Small intestine (tissue), 7 donors: ENCODE measurements around the gene G3BP1. TPM values are rescaled to one million over a fixed set of nuclear protein-coding genes. Genes with fewer than 3 reads are reported as not detected.
A peak's percentile ranks its signal among the peaks of the same experiment; 100 is the strongest.

Source experiments
- DNase-seq, 2 donors: peaks; one replicate each; pipeline versions ENCODE4 v3.0.0 to v3.0.0-alpha.2; 2013
- FAIRE-seq: peaks from 2 replicates; lab custom pipeline; 2012; peaks lifted over from hg19 to GRCh38; lab: Jason Lieb, UNC
- H3K27ac ChIP-seq, 3 donors: one replicate each; pipeline ENCODE4 v1.5.1; 2013; ENCODE audit warnings: low read length in 2 of 3, mild to moderate bottlenecking in 2 of 3, control low read depth in 1 of 3, inconsistent platforms in 1 of 3, low read depth in 1 of 3, moderate library complexity in 1 of 3
- H3K27me3 ChIP-seq, 3 donors: one replicate each; pipeline ENCODE4 v1.6.1; 2013; ENCODE audit warnings: low read length in 3 of 3, inconsistent platforms in 1 of 3; ENCODE audit not compliant: control insufficient read depth in 3 of 3, insufficient read depth in 3 of 3
- H3K36me3 ChIP-seq, 3 donors: one replicate each; pipeline ENCODE4 v1.6.1; 2013; ENCODE audit warnings: low read length in 3 of 3, inconsistent platforms in 1 of 3, low read depth in 1 of 3, mild to moderate bottlenecking in 1 of 3, moderate library complexity in 1 of 3; ENCODE audit not compliant: control insufficient read depth in 3 of 3, insufficient read depth in 2 of 3
- H3K4me1 ChIP-seq, 3 donors: one replicate each; pipeline ENCODE4 v1.6.1; 2013; ENCODE audit warnings: low read length in 2 of 3, inconsistent platforms in 1 of 3, low read depth in 1 of 3, mild to moderate bottlenecking in 1 of 3, moderate library complexity in 1 of 3; ENCODE audit not compliant: control insufficient read depth in 3 of 3, insufficient read depth in 2 of 3
- H3K4me3 ChIP-seq, 3 donors: one replicate each; pipeline ENCODE4 v1.5.1; 2013; ENCODE audit warnings: low read length in 3 of 3, control low read depth in 1 of 3, inconsistent platforms in 1 of 3, low read depth in 1 of 3, mild to moderate bottlenecking in 1 of 3, moderate library complexity in 1 of 3
- H3K9me3 ChIP-seq, 2 donors: one replicate each; pipeline ENCODE4 v1.6.1; 2013; ENCODE audit warnings: low read depth in 1 of 2, low read length in 1 of 2; ENCODE audit not compliant: control insufficient read depth in 2 of 2, insufficient read depth in 1 of 2
- WGBS, 3 donors: extraction: QIAGEN DNeasy Blood & Tissue Kit; methylation state at CpG; one replicate each; pipeline ENCODE4 v1.1.7; 2013; 5-methylcytosine and 5-hydroxymethylcytosine counted together
- polyA plus RNA-seq, 4 donors: library from polyadenylated mRNA; stranded (reverse) in 3 of 4; unstranded in 1 of 4; fragments of 200-250 nt in 3 of 4; fragments of 120-200 nt in 1 of 4; gene quantifications; one replicate each; pipeline versions ENCODE4 v1.2.1 to v1.2.3, GENCODE V29; 2013
- donor health status: healthy with polysubstance abuse.
- donor health status: control.
- donor health status: control.
- donor health status: Bipolar disorder and iron deficiency.
- donor health status: healthy.

The G3BP1 gene
- polyA plus RNA-seq, 4 donors: 11.9 to 112 (median 26.0) TPM

GRCh38 chr5:151758141-151758429 is 13.7 kb upstream of the G3BP1 start:
- FAIRE-seq: no peak
- no peak for DNase-seq
- WGBS, 3 donors: 0% methylated on average over 10 to 11 of the region's 11 CpGs
- H3K36me3 ChIP-seq: peaks cover 0 to 4% (median 3%) of the 10 kb centered on the region in 3 donors
- H3K27me3 ChIP-seq: no peaks in the 10 kb centered on the region
- peak overlapping the region; percentile 38 to 89 (median 78) for H3K27ac ChIP-seq
- peaks cover 6 to 39% (median 12%) of the 10 kb centered on the region in 3 donors for H3K4me1 ChIP-seq
- H3K9me3 ChIP-seq: peaks cover 0 to under 1% of the 10 kb centered on the region in 2 donors
- peak overlapping the region; percentile 71 to 97 (median 82) for H3K4me3 ChIP-seq

- no peaks in the 10 kb centered on the region for H3K9me3 ChIP-seq
- FAIRE-seq (no peak), DNase-seq (peak; percentile 90 to 95)
- H3K4me3 ChIP-seq: peak within 1 kb of the TSS; percentile 71 to 97 (median 82)
- H3K36me3 ChIP-seq: peaks cover 0 to 3% (median 1%) of the 10 kb centered on the region in 3 donors
- H3K27me3 ChIP-seq: no peaks in the 10 kb centered on the region
- H3K4me1 ChIP-seq: peaks cover 6 to 35% (median 12%) of the 10 kb centered on the region in 3 donors
- 4 to 5% (median 4%) methylated on average over 58 to 61 of the region's 61 CpGs for WGBS, 3 donors
- H3K27ac ChIP-seq: peak within 1 kb of the TSS; percentile 50 to 89 (median 81)
Observed at GRCh38 chr5:151758430-151759241, 13.1 kb upstream of the G3BP1 start, which contains the start of gene ATOX1. ATOX1 (minus strand) TSS chr5:151758631; CDS start chr5:151758551, 80 bp downstream.

DNA sequence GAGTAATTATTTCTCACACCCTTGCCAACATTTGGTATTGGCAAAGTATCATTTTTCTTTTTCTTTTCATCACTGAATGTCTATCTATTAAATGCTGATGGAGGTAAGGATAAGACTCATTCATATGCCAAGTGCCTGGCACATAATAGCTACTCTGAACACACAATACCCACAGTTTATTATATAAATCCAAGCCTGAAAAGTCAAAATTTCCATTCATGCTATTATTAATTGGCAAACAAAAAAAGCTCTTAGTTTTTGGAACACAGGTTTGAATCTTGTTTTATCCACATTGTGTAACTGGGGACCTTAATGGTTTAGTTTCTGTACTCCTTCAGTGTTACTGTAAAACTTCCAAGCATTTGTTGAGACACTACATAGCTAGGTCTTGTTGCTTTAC is 7.0 kb upstream of the G3BP1 start:
- Histone ChIP-seq H3K9me3 (no peaks in the 10 kb centered on the region), H3K27me3 (no peaks in the 10 kb centered on the region), H3K4me3 (no peak overlapping the region), H3K36me3 (no peaks in the 10 kb centered on the region), H3K27ac (no peak overlapping the region), H3K4me1 (no peaks in the 10 kb centered on the region)
- FAIRE-seq (no peak), DNase-seq (no peak)

- no peak overlapping the region for H3K4me3 ChIP-seq
- no peak overlapping the region for H3K27ac ChIP-seq
- DNase-seq (no peak), FAIRE-seq (no peak)
- no peaks in the 10 kb centered on the region for H3K36me3 ChIP-seq
- H3K4me1 ChIP-seq: peaks cover 0 to 9% (median 4%) of the 10 kb centered on the region in 3 donors
- no peaks in the 10 kb centered on the region for H3K9me3 ChIP-seq
- H3K27me3 ChIP-seq: no peaks in the 10 kb centered on the region
Observed at GRCh38 chr5:151766975-151767374, 4.8 kb upstream of the G3BP1 start.

GRCh38 chr5:151770383-151771258 is 1.1 kb upstream of the G3BP1 start:
- H3K9me3 ChIP-seq: no peaks in the 10 kb centered on the region
- peak; percentile 38 to 80 for DNase-seq
- peak overlapping the region; percentile 32 to 64 (median 61) for H3K4me3 ChIP-seq
- 9 to 25% (median 15%) methylated on average over 71 to 75 of the region's 75 CpGs for WGBS, 3 donors
- peak overlapping the region; percentile 96 to 99 (median 97) for H3K27ac ChIP-seq
- H3K36me3 ChIP-seq: no peaks in the 10 kb centered on the region
- H3K27me3 ChIP-seq: no peaks in the 10 kb centered on the region
- H3K4me1 ChIP-seq: peaks cover 3 to 19% (median 10%) of the 10 kb centered on the region in 3 donors
- FAIRE-seq: no peak

GRCh38 chr5:151772029-151772845 is 483 bp downstream of the G3BP1 start:
- H3K27ac ChIP-seq: peak overlapping the region; percentile 84 to 91 (median 85)
- H3K36me3 ChIP-seq: no peaks in the 10 kb centered on the region
- DNase-seq (peak; percentile 58 to 79), FAIRE-seq (no peak)
- peaks cover 3 to 20% (median 10%) of the 10 kb centered on the region in 3 donors for H3K4me1 ChIP-seq
- peak overlapping the region; percentile 61 to 84 (median 66) for H3K4me3 ChIP-seq
- H3K9me3 ChIP-seq: no peaks in the 10 kb centered on the region
- no peaks in the 10 kb centered on the region for H3K27me3 ChIP-seq
- 0% methylated on average over 37 to 87 of the region's 87 CpGs for WGBS, 3 donors

- peak overlapping the region; percentile 61 to 84 (median 65) for H3K4me3 ChIP-seq
- FAIRE-seq (no peak), DNase-seq (peak in 1 of 2 donors; percentile 39)
- peaks cover 3 to 24% (median 15%) of the 10 kb centered on the region in 3 donors for H3K4me1 ChIP-seq
- H3K27ac ChIP-seq: peak overlapping the region; percentile 84 to 88 (median 85)
- WGBS, 3 donors: 0 to 1% (median 0%) methylated on average over 18 of the region's 18 CpGs
- H3K27me3 ChIP-seq: no peaks in the 10 kb centered on the region
- no peaks in the 10 kb centered on the region for H3K9me3 ChIP-seq
- peaks cover 0 to 3% (median 0%) of the 10 kb centered on the region in 3 donors for H3K36me3 ChIP-seq
Observed at GRCh38 chr5:151772846-151773561, 1.2 kb downstream of the G3BP1 start.
